Upper lobe of left lung (tissue), 4 donors: Measurements from ENCODE around the gene UBE2E1.

Experiments
- CTCF ChIP-seq, 6 experiments: fragments of 450-650 bp in 4 of 6; fragments of 200-600 bp in 2 of 6; sonication (generic) in 2 of 6; IDR thresholded peaks; one replicate each; pipeline ENCODE4 v1.5.1; 2016 to 2019; ENCODE audit warnings: antibody characterized with exemption in 6 of 6
- EP300 ChIP-seq, 4 donors: sonication (generic); formaldehyde crosslinking; IDR thresholded peaks; one replicate each; pipeline ENCODE4 v1.5.1; 2017; ENCODE audit warnings: antibody characterized with exemption in 4 of 4, control low read depth in 2 of 4
- POLR2A ChIP-seq, 4 donors: fragments of 450-650 bp; IDR thresholded peaks; one replicate each; pipeline ENCODE4 v1.5.1; 2016 to 2017; ENCODE audit warnings: antibody characterized with exemption in 4 of 4, mild to moderate bottlenecking in 2 of 4
- POLR2AphosphoS5 ChIP-seq, 2 donors: sonication (generic); formaldehyde crosslinking; IDR thresholded peaks; one replicate each; pipeline ENCODE4 v1.5.1; 2017; ENCODE audit warnings: antibody characterized with exemption in 2 of 2

- TF ChIP-seq CTCF (IDR thresholded peaks at IDR 0.05) (peak in 1 of 6 experiments; percentile 19), POLR2AphosphoS5 (IDR thresholded peaks at IDR 0.05) (no peak), EP300 (IDR thresholded peaks at IDR 0.05) (no peak), POLR2A (IDR thresholded peaks at IDR 0.05) (no peak)
These were observed 78.7 kb downstream of the UBE2E1 start for GRCh38 chr3:23884481-23884880.
